OCI-LY7 (cell line): ENCODE data around the gene RMND5B.

Experiments used
- CTCF ChIP-seq: fragments of 200-600 bp; sonication (generic); conservative IDR thresholded peaks from 2 replicates; pipeline ENCODE4 v1.5.1; 2014; ENCODE audit warnings: mild to moderate bottlenecking, antibody characterized with exemption, low read length, moderate library complexity, mixed read lengths
- EZH2phosphoT487 ChIP-seq: fragments of 200-600 bp; sonication (generic); IDR thresholded peaks from 2 replicates; pipeline ENCODE4 v1.6.1; 2018; ENCODE audit warnings: low read depth, borderline replicate concordance, mild to moderate bottlenecking, mixed run types, antibody characterized with exemption, low read length, moderate library complexity, mixed read lengths

- TF ChIP-seq CTCF (no peak), EZH2phosphoT487 (no peak)
Observed at GRCh38 chr5:178187014-178187413, 56.2 kb downstream of the RMND5B start, which contains the start of gene GMCL2.
